NCI-H2196 treated with DMSO at 0.1 percent for 48 hours (cell line): ENCODE data around the gene CDH4.

ENCODE experiments used
- DNase-seq: peaks from one replicate; lab custom pipeline; 2025; ENCODE audit not compliant: unreplicated experiment; lab: John Stamatoyannopoulos, UW

Gene CDH4

GRCh38 chr20:61299618-61300017 is 47.6 kb downstream of the CDH4 start:
- no peak for DNase-seq

- DNase-seq: no peak
Measured at GRCh38 chr20:61300293-61300692, 48.2 kb downstream of the CDH4 start.

DNA sequence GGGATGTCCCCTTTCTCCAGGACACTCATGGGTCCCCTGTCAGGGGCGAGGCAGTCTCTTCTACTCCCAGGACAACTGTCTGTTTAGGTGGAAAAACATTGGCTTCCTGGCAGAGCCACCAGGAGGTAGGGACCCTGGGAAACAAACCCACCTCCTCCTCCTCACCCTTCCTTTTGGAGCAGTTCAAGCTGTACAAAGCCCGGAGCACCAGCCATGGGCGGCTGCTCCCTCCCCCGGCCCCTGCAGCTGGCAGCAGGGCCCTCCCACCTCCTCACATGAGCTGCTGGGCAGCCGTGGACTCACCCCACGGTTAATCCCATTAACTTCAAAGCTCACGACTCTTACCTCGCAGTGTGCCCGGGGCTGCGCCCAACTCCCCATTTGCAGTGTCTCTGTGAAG is 48.6 kb downstream of the CDH4 start:
- DNase-seq: no peak

- DNase-seq: no peak
Measured at GRCh38 chr20:61301711-61302525, 49.9 kb downstream of the CDH4 start.

DNA sequence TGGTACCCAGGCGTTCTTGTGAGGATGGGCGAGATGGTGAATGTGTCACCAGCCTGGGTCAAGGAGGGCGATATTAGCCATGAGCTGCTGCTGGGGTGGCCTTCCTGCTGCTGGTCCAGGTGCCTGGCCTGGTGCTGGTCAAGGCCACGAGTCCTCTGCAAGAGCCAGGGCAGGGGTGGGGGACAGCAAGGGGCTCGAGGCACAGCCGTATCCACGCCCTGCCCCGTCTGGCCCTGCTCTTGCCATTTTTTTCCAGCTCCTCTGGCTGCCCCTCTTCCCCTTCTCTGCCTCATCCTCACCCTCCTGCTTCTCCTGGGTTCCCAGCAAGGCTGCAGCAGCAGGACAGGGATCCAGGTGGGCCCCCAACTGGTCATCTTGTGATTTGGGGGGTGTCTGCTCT is 51.2 kb downstream of the CDH4 start:
- DNase-seq: no peak

DNA sequence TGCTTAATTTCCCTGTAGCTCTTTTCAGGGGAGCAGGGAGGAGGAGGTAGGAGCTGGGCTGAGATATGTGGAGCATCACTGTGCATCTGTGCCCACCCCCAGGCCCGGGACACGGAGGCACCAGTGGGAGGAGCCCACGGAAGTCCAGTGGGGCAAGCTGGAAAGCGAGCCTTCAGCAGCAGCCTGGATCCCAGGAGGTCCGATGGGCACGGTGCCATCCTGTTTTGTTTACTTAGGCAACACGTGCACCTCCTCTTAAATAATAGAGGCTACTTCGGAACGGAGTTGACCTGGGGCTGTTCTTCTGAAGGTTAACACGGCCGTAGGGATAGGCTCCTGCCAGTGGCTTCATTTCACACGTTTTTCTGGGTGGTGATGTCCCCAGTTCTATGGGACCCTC is 51.6 kb downstream of the CDH4 start:
- peak; percentile 19 for DNase-seq

DNA sequence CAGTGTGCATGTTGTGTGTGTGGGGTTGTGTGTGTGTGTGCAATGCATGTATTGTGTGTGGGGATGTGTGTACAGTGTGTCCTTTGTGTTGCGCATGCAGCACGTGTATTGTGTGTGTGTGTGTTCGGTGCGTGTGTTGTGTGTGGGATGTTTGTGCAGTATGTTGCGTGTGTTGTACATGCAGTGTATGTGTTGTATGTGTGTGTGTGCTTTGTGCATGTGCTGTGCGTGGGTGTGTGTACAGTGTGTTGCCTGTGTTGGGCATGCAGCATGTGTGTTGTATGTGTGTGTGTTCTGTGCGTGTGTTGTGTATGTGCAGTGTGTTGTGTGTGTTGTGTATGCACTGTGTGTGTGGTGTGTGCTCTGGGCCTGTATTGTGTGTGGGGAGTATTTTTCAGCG is 52.7 kb downstream of the CDH4 start:
- no peak for DNase-seq

- DNase-seq: no peak
Measured at GRCh38 chr20:61306937-61307475, 54.9 kb downstream of the CDH4 start.

GRCh38 chr20:61307686-61308476 is 55.8 kb downstream of the CDH4 start:
- DNase-seq: no peak

- DNase-seq: no peak
Measured at GRCh38 chr20:61308477-61308774, 56.4 kb downstream of the CDH4 start.

GRCh38 chr20:61310954-61311353 is 58.9 kb downstream of the CDH4 start:
- DNase-seq: no peak

GRCh38 chr20:61311656-61312387 is 59.8 kb downstream of the CDH4 start:
- no peak for DNase-seq

DNA sequence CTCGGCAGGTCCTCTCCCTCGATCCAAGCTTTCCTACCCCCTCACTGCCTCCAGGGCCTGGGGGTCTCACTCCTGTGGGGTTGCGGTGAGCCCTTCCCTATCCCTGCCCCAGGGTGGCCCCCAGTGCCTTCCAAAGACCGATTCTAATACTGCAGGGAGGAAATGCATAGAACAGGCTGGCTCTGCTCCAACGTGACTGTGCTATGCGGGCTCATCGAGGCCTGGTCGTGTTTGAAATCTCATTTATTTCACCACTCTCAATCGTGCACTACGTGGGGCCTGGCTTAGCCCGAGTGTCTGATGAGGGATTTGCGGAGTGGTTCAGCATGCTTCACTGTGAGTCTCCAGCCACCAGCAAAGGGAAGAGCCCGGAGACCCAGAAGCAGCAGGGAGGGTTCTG is 60.9 kb downstream of the CDH4 start:
- DNase-seq: no peak

DNA sequence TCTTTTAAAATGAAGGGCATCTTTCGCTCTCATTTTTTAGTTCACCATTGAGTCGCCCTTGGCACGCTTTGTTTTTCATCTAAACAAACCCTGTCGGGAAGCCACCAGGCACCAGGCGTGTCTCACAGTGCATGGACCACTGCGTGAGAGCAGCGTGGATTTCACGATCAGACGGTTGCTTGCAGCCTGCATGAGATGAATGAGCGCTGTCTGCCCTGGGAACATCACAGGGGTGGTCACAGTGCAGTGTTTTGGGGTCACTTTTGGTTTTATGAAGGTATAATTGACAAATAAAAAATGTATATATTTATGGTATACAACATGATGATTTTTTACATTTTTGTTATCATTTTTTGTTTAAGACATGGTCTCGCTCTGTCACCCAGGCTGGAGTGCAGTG is 61.3 kb downstream of the CDH4 start:
- no peak for DNase-seq

DNA sequence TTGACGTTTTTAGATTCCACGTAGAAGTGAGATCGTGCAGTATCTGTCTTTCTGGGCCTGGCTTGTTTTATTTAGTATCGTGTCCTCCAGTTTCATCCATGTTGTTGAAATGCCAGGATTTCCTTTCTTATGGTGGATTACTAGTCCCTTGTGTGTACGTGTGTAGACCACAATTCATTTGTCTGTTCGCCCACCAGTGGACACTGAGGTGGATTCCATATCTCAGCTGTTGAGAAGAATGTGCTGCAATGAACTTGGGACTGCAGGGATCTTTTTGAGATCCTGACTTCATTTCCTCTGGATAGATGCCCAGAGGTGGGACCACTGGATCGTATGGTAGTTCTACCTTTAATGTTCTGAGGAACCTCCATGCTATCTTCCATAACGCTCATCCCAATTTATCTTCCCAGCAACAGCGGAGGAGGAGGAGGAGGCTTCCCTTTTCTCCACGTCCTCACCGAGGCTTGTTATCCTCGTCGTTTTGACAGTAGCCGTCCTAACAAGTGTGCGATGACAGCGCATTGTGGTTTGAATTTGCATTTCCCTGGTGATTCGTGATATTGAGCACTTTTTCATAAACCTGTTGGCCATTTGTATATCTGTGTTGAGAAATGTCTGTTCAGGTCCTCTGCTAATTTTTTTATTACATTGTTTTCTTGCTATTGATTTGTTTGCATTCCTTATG is 62.4 kb downstream of the CDH4 start:
- no peak for DNase-seq

DNA sequence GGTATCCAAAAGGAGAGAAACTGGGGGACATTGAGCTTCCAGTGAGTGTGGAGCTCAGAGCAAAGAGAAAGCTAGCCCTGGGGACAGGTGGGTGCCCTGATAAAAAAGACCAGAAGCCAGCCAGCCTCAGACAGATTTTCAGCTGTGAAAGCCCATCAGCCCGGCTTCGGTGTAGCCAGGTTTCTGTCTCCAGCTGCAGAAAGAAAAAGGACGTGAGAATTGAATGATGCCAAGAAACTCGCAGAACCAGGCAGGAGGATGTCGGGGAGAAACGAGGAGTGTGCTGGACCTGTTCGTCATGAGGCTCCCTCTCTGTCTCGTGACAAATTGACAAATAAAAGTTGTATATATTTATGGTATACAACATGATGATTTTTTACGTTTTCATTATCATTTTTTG is 63.3 kb downstream of the CDH4 start:
- DNase-seq: no peak

DNA sequence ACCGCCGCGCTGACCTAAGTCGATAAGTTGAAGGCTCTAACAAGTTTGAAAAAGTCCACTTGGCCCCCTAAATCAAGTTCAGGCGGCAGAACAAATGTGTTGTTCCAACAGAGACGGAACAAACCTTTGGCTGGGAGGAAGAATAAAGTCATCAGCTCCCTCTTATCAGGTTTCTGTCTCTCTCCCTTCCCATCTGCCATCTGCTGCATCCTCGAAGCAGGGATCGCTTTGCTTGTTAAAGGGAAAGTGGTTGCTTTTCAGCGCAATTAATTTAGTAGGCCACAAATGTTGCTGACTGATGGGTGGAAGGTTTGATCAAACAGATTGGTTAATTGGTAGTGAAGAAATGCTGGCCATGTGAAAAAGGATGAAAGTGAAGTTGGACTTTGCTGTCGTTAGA is 64.3 kb downstream of the CDH4 start:
- no peak for DNase-seq

GRCh38 chr20:61317966-61318530 is 66.0 kb downstream of the CDH4 start:
- no peak for DNase-seq

- no peak for DNase-seq
Measured at GRCh38 chr20:61320691-61321425, 68.8 kb downstream of the CDH4 start.

- no peak for DNase-seq
Measured at GRCh38 chr20:61321481-61321880, 69.4 kb downstream of the CDH4 start.
